ENCODE measurements around the gene VASN.

VASN gene

DNA sequence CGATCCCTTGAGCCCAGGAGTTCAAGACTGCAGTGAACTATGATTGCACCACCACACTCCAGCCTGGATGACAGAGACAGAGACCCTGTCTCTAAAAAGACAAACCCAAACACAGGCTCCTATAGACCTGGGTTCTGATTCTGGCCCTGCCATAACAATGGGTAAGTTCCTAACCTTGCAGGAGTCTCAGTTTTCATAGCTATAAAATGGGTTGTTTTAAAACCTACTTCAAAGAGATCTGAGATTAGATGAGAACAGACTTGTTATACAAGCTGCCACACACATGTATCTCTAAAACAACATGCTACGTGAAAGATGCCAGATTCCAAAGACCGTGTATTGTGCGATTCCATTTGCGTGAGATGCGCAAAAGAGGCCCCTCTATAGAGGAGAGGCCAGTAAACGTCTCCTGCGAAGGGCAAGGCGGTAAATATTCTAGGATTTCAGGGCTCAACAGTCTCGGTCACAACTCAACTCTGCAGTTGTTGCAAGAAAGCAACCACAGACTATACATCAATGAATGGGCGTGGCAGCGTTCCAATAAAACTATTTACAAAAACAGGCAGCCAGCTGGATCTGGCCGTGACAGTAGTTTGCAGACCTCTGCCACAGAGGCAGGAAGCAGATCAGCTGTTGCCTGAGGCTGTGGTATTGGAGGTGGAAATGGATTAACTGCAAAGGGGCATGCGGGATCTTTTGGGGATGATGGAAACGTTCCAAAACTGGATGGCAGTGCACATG is 38.9 kb downstream of the VASN start:
- in situ Hi-C loops (cut with MboI; ENCODE audit: low pct_unique_long_range_greater_than_20kb, low sequenced_read_pairs, unreplicated experiment) = no loop called here
- TF ChIP-seq, protein P1, sequence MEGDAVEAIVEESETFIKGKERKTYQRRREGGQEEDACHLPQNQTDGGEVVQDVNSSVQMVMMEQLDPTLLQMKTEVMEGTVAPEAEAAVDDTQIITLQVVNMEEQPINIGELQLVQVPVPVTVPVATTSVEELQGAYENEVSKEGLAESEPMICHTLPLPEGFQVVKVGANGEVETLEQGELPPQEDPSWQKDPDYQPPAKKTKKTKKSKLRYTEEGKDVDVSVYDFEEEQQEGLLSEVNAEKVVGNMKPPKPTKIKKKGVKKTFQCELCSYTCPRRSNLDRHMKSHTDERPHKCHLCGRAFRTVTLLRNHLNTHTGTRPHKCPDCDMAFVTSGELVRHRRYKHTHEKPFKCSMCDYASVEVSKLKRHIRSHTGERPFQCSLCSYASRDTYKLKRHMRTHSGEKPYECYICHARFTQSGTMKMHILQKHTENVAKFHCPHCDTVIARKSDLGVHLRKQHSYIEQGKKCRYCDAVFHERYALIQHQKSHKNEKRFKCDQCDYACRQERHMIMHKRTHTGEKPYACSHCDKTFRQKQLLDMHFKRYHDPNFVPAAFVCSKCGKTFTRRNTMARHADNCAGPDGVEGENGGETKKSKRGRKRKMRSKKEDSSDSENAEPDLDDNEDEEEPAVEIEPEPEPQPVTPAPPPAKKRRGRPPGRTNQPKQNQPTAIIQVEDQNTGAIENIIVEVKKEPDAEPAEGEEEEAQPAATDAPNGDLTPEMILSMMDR (IDR thresholded peaks at IDR 0.05; ENCODE audit: extremely low read depth, insufficient read depth, missing control alignments) = no peak
- DNase-seq (ENCODE audit: low spot score) = no peak

DNA sequence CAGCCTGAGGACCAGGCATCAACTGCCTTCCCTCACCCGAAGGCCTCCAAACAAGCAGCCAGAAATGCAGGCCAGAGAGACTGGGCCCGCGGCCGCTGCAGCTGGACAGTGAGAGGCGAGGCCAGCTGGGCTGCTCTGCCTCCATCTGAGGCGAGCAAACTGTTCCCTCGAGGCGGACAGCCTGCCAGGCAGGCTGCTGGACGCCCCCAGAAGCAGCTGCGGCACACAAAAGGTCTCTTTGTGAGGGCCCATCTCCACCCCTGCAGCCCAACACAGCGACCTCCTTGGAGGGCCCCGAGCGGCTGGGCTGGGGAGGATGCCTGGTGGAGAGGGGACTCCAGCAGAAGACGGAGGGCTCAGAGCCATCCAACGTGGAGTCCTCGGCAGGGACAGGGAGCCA is 40.0 kb downstream of the VASN start:
- DNase-seq (ENCODE audit: low spot score) = no peak
- in situ Hi-C loops (cut with MboI; ENCODE audit: low pct_unique_long_range_greater_than_20kb, low sequenced_read_pairs, unreplicated experiment) = no loop called here
- TF ChIP-seq, protein P1 (IDR thresholded peaks at IDR 0.05; ENCODE audit: extremely low read depth, insufficient read depth, missing control alignments) = no peak

DNA sequence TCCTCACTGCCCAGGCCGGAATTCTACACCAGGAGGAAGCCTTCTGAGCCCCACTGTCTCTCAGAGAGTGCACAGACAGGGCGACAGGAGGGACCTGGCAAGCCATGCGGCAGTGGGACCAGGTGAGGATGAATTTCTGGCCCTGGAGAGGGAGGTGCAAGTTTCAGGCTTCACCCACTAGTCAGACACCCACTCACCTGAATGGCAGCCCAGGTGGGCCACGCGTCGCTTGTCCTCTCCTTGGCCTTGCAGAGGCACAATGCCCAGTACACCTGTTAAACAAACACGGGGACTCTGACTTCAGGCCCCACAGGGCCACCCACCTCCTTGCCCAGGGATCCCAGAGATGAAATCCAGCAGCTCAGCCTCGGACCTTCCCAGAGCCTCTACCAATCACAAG is 40.5 kb downstream of the VASN start:
- DNase-seq (ENCODE audit: low spot score) = no peak
- TF ChIP-seq, protein P1 (IDR thresholded peaks at IDR 0.05; ENCODE audit: extremely low read depth, insufficient read depth, missing control alignments) = no peak
- in situ Hi-C loops (cut with MboI; ENCODE audit: low pct_unique_long_range_greater_than_20kb, low sequenced_read_pairs, unreplicated experiment) = no loop called here

DNA sequence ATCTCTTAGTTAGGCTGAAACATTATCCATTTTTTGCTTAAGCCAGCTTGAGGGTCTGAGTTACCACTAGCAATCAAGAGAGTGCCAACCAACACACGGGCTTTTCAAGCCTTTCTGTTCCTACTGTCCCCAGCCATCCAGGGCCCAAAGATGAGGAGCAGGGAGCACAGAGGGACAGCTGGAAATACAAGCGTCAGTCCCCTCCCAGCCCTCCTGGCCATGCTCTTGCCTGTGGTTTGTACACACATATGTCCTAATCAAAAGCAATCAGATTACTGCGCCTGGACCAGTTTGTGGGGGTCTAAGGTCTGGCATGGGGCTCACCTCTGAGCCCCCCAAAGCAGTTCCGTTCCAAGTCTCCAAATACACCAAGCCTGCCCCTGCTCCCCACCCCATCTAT is 41.2 kb downstream of the VASN start:
- TF ChIP-seq, protein P1 (IDR thresholded peaks at IDR 0.05; ENCODE audit: extremely low read depth, insufficient read depth, missing control alignments) = no peak
- DNase-seq (ENCODE audit: low spot score) = no peak
- in situ Hi-C loops (cut with MboI; ENCODE audit: low pct_unique_long_range_greater_than_20kb, low sequenced_read_pairs, unreplicated experiment) = no loop called here

DNA sequence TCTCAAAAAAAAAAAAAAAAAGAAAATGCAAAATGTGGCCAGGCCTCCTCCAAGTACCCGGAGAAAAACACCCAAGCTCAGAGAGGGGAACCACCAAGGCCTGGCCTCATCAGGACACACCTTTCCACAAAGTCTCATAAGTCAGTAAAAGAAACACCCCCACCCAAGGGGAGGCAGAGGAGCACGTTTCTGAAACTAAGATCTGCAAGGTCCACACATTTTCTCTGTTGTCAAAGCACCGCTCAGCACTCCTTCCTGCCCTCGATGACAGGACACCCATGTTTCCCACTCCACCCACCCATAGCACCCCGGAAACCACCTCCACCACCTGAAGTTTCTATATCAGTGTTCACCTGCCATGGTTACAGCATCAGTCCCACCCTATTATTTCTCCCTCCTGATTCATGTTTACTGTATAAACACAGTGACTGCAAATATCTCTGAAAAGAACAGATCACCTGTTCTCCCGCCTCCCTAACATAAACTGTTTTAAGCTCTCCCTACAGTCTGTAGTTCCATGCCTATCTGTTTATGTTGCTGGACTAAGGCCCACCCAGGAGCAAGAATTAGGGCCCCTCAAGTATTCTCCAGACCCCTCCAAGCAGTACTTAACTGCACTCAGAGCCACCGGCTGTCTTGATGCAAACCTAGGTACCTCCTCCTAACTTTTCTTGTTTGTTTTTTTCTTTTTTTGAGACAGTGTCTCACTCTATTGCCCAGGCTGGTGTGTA is 42.7 kb downstream of the VASN start:
- in situ Hi-C loops (cut with MboI; ENCODE audit: low pct_unique_long_range_greater_than_20kb, low sequenced_read_pairs, unreplicated experiment) = no loop called here
- peak; percentile 95 for DNase-seq (ENCODE audit: low spot score)
- TF ChIP-seq, protein P1 (IDR thresholded peaks at IDR 0.05; ENCODE audit: extremely low read depth, insufficient read depth, missing control alignments) = no peak

DNA sequence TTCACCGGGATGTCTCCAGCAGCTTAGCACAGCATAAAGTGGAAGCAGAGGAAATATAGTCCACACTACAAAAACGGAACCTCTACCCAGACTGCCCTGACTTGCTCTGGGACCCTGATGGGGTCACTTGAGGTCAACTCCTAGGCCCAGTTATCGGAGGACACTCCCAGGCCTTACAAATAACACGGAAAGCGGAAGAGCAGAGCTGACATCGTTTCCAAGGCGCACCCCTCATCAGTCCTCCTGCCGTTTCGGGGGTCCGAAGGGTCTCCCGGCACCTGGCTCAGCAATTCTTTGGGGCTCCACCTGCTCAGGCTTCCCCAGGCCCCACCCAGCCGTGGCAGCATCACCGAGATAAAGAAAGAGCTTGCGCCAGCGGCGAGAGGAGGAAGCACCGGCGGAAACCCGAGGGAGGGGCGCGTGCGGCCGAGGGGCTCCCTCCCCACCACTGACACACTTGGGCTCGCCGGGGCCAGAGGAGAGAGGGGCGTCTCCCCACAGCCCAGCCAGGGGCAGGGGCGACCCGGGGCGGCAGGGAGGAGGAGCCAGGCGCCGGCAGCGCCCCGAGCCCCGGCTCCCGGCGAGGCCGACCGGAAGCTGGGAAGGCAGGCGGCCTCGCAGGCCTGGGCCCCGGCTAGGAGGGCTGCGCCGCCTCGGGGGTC is 44.0 kb downstream of the VASN start:
- DNase-seq (ENCODE audit: low spot score) = peak; percentile 53
- TF ChIP-seq, protein P1 (IDR thresholded peaks at IDR 0.05; ENCODE audit: extremely low read depth, insufficient read depth, missing control alignments) = no peak
- in situ Hi-C loops (cut with MboI; ENCODE audit: low pct_unique_long_range_greater_than_20kb, low sequenced_read_pairs, unreplicated experiment) = no loop called here
